Ovary (tissue), 3 donors: Measurements from ENCODE around the gene ZC2HC1C.

Source experiments
- CTCF ChIP-seq, 3 donors: fragments of 450-650 bp in 2 of 3; fragments of 200-600 bp in 1 of 3; IDR thresholded peaks; one replicate each; pipeline versions ENCODE4 v1.5.1 to v1.8.0; 2016 to 2022; ENCODE audit warnings: antibody characterized with exemption in 3 of 3, mild to moderate bottlenecking in 1 of 3
- EP300 ChIP-seq: sonication (generic); formaldehyde crosslinking; IDR thresholded peaks from one replicate; pipeline ENCODE4 v1.6.1; 2017; ENCODE audit warnings: antibody characterized with exemption
- donor health status: DM: no; HTN: no; CAD: no.

- TF ChIP-seq CTCF (IDR thresholded peaks at IDR 0.05) (no peak), EP300 (no peak)
Observed at GRCh38 chr14:75127903-75128595, 58.6 kb downstream of the ZC2HC1C start.
